K562 (cell line): ENCODE data around the gene WDR18. TPM values are rescaled to one million over a fixed set of nuclear protein-coding genes. Genes with fewer than 3 reads are reported as not detected.

ENCODE experiments used
- ARHGAP35 ChIP-seq: fragments of 450-650 bp; IDR thresholded peaks from 2 replicates; pipeline ENCODE4 v1.6.1; 2018; ENCODE audit not compliant: partially characterized antibody
- CREB3 ChIP-seq: fragments of 450-650 bp; conservative IDR thresholded peaks from 2 replicates; pipeline ENCODE4 v1.6.1; 2016; ENCODE audit warnings: missing genetic modification characterization, low read depth, mild to moderate bottlenecking, missing compliant biosample characterization, moderate library complexity
- FOXJ3 ChIP-seq: sonication (generic); formaldehyde crosslinking; IDR thresholded peaks from 2 replicates; pipeline ENCODE4 v1.4.0; 2020; ENCODE audit warnings: mild to moderate bottlenecking, missing genetic modification reagents
- GTF2A2 ChIP-seq: IDR thresholded peaks from 2 replicates; pipeline ENCODE4 v1.6.1; 2016; ENCODE audit warnings: mild to moderate bottlenecking, missing genetic modification characterization, missing compliant biosample characterization
- HES1 ChIP-seq: fragments of 450-650 bp; IDR thresholded peaks from 2 replicates; pipeline ENCODE4 v1.6.1; 2016; ENCODE audit warnings: low read depth, mild to moderate bottlenecking, moderate library complexity
- KDM1A ChIP-seq, 2 experiments: fragments of 450-650 bp; IDR thresholded peaks; 2 replicates each; pipeline ENCODE4 v1.6.1; 2016; ENCODE audit warnings: mild to moderate bottlenecking in 2 of 2
- LARP7 ChIP-seq: fragments of 450-650 bp; IDR thresholded peaks from 2 replicates; pipeline ENCODE4 v1.6.1; 2016
- MAFK ChIP-seq: IDR thresholded peaks from 2 replicates; pipeline ENCODE4 v1.6.1; 2011; ENCODE audit warnings: low read length, improper control_type of control experiment
- POLR2G ChIP-seq: fragments of 200-400 bp; formaldehyde crosslinking; IDR thresholded peaks from 2 replicates; pipeline ENCODE4 v1.6.1; 2017; ENCODE audit warnings: low read depth, mild to moderate bottlenecking, antibody characterized with exemption, low read length, moderate library complexity
- STAT6 ChIP-seq: sonication (generic); formaldehyde crosslinking; IDR thresholded peaks from 2 replicates; pipeline ENCODE4 v1.8.1; 2023; ENCODE audit warnings: mild to moderate bottlenecking, missing genetic modification reagents
- ZBTB43 ChIP-seq: sonication (generic); formaldehyde crosslinking; IDR thresholded peaks from 2 replicates; pipeline ENCODE4 v1.8.0; 2023; ENCODE audit warnings: mild to moderate bottlenecking, missing genetic modification reagents
- ZNF121 ChIP-seq: sonication (generic); formaldehyde crosslinking; conservative IDR thresholded peaks from 2 replicates; pipeline ENCODE4 v1.8.0; 2022; ENCODE audit warnings: missing genetic modification reagents
- ZNF212 ChIP-seq: fragments of 450-650 bp; formaldehyde crosslinking; IDR thresholded peaks from 2 replicates; pipeline ENCODE4 v1.4.0; 2020; ENCODE audit warnings: mild to moderate bottlenecking
- ZNF263 ChIP-seq: sonication (generic); formaldehyde crosslinking; IDR thresholded peaks from 2 replicates; pipeline ENCODE4 v1.8.0; 2022; ENCODE audit warnings: mild to moderate bottlenecking, missing genetic modification reagents, borderline replicate concordance
- ZNF41 ChIP-seq: fragments of 250-450 bp; sonication (Bioruptor Pico); conservative IDR thresholded peaks from 2 replicates; pipeline ENCODE4 v1.4.0; 2020; ENCODE audit warnings: mild to moderate bottlenecking
- polyA plus RNA-seq, 8 experiments: library from polyadenylated mRNA; depleted of rRNA in 4 of 8; stranded (reverse) in 5 of 8; unstranded in 3 of 8; fragments of >200 nt; fragmentation: Nextera tagmentation in 2 of 8; fragmentation: Illumina TruSeq in 1 of 8; extraction: Ambion mirVana in 2 of 8; extraction: Trizol in 1 of 8; gene quantifications; 2 replicates each; pipeline versions ENCODE4 v1.2.1 to v1.2.3, GENCODE V29; 2011 to 2014; ENCODE audit warnings: inconsistent platforms in 1 of 8, missing spikeins in 1 of 8
- total RNA-seq, 7 experiments: library from RNA; depleted of rRNA in 6 of 7; stranded (reverse); fragments of >200 nt in 6 of 7; fragmentation: Illumina TruSeq in 2 of 7; extraction: Trizol in 2 of 7; gene quantifications; 2 replicates each; pipeline versions ENCODE4 v1.2.1 to v1.2.3, GENCODE V29; 2011 to 2021; ENCODE audit warnings: low replicate concordance in 1 of 7
- TF ChIP-seq, protein P1 (sequence below): fragments of 250-450 bp; sonication (Bioruptor Pico); IDR thresholded peaks from 2 replicates; pipeline ENCODE4 v1.5.0; 2020; ENCODE audit warnings: mild to moderate bottlenecking, borderline replicate concordance
- TF ChIP-seq, protein P2 (sequence below): fragments of 450-650 bp; formaldehyde crosslinking; IDR thresholded peaks from 2 replicates; pipeline ENCODE4 v1.4.0; 2020; ENCODE audit warnings: mild to moderate bottlenecking, moderate library complexity
- TF ChIP-seq, protein P3 (sequence below): sonication (generic); formaldehyde crosslinking; IDR thresholded peaks from 2 replicates; pipeline ENCODE4 v1.5.0; 2020; ENCODE audit warnings: missing genetic modification reagents

The WDR18 gene
- total and polyA plus RNA-seq, 9 of the 15 experiments (the other 6 are each of a cell fraction or from before 2014, with no cell fraction given): 0.65 to 181 (median 30.1) TPM

DNA sequence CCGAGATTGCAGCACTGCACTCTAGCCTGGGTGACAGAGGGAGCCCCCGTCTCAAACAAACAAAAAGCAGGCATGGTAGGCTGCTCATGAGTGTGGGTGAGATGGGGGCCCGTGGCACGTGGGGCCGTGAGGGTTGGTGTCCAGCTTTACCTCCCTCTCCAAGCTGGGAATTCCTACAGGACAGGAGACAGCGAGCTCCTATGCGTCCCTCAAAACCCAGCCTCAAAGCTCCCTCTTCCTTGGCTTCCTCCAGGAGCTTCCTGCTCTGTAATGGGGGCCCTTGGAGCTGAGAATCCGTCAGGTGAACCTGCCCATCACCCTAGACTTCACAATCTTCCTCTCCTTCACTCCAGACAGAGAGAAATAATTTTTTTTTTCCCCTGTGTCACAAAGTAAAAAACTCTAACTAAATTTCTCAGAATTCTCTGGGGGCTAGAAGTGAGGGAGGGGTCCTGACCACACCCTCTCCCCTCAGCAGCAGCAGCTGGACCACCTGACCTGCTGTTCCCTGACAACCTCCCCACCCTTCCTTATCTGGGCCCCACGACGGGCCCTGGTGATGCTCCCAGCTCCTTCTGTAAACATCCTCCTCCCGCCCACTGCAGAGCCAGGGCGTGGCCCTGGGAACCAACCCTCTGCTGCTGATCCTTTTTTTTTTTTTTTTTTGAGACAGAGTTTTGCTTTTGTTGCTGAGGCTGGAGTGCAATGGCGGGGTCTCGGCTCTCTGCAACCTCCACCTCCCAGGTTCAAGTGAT is 22.1 kb upstream of the WDR18 start (continued):
- TF ChIP-seq ZNF121 (CRISPR knock-in tag) (no peak), GTF2A2 (tag) (no peak), ARHGAP35 (no peak), LARP7 (no peak), ZNF41 (CRISPR knock-in tag) (no peak), CREB3 (tag) (no peak), HES1 (no peak), FOXJ3 (no peak), POLR2G (no peak), ZNF212 (CRISPR knock-in tag) (no peak), KDM1A (IDR thresholded peaks at IDR 0.05) (peak; percentile 76 to 85), ZNF263 (CRISPR knock-in tag) (peak; percentile 42; the same call in 1 of the 2 replicates), STAT6 (CRISPR knock-in tag) (no peak), MAFK (no peak), ZBTB43 (CRISPR knock-in tag) (no peak)
- TF ChIP-seq, protein P1, sequence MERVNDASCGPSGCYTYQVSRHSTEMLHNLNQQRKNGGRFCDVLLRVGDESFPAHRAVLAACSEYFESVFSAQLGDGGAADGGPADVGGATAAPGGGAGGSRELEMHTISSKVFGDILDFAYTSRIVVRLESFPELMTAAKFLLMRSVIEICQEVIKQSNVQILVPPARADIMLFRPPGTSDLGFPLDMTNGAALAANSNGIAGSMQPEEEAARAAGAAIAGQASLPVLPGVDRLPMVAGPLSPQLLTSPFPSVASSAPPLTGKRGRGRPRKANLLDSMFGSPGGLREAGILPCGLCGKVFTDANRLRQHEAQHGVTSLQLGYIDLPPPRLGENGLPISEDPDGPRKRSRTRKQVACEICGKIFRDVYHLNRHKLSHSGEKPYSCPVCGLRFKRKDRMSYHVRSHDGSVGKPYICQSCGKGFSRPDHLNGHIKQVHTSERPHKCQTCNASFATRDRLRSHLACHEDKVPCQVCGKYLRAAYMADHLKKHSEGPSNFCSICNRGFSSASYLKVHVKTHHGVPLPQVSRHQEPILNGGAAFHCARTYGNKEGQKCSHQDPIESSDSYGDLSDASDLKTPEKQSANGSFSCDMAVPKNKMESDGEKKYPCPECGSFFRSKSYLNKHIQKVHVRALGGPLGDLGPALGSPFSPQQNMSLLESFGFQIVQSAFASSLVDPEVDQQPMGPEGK: no peak
- TF ChIP-seq, protein P2, sequence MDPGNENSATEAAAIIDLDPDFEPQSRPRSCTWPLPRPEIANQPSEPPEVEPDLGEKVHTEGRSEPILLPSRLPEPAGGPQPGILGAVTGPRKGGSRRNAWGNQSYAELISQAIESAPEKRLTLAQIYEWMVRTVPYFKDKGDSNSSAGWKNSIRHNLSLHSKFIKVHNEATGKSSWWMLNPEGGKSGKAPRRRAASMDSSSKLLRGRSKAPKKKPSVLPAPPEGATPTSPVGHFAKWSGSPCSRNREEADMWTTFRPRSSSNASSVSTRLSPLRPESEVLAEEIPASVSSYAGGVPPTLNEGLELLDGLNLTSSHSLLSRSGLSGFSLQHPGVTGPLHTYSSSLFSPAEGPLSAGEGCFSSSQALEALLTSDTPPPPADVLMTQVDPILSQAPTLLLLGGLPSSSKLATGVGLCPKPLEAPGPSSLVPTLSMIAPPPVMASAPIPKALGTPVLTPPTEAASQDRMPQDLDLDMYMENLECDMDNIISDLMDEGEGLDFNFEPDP (CRISPR knock-in tag): no peak
- TF ChIP-seq, protein P3, sequence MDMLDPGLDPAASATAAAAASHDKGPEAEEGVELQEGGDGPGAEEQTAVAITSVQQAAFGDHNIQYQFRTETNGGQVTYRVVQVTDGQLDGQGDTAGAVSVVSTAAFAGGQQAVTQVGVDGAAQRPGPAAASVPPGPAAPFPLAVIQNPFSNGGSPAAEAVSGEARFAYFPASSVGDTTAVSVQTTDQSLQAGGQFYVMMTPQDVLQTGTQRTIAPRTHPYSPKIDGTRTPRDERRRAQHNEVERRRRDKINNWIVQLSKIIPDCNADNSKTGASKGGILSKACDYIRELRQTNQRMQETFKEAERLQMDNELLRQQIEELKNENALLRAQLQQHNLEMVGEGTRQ (CRISPR knock-in tag): peak; percentile 54
